Activated naive CD4-positive, alpha-beta T cell treated with anti-CD3 and anti-CD28 coated beads, Interleukin-2, amount 10 ng/mL, durations not matched to agents 7 days and 5 days (primary cell): ENCODE results near the gene C4orf36.
"Not testable (repeated sequence)": the region's sequence is repeated elsewhere in the genome, so short reads cannot be mapped to it uniquely, and the experiment has no call there.

Experiments
- CTCF ChIA-PET: fragments of 350-600 bp; sonication (Branson Sonifier 250); formaldehyde crosslinking; loops from one replicate; lab custom pipeline; 2021; ENCODE audit warnings: antibody characterized with exemption; lab: Charles Lee
- DNase-seq: peaks from one replicate; pipeline ENCODE4 v3.0.0-alpha.2; 2020
- H3K27ac Mint-ChIP-seq: one replicate; pipeline ENCODE4 v1.8.0; 2021; ENCODE audit warnings: mild to moderate bottlenecking, moderate library complexity, mixed read lengths
- H3K27me3 Mint-ChIP-seq: one replicate; pipeline ENCODE4 v1.8.0; 2021; ENCODE audit warnings: mild to moderate bottlenecking, mixed read lengths
- H3K36me3 Mint-ChIP-seq: one replicate; pipeline ENCODE4 v1.8.0; 2021; ENCODE audit warnings: mixed read lengths
- H3K4me1 Mint-ChIP-seq: one replicate; pipeline ENCODE4 v1.8.0; 2021; ENCODE audit warnings: mixed read lengths
- H3K4me3 Mint-ChIP-seq: one replicate; pipeline ENCODE4 v1.8.0; 2021; ENCODE audit warnings: mild to moderate bottlenecking, moderate library complexity, mixed read lengths
- H3K9me3 Mint-ChIP-seq: one replicate; pipeline ENCODE4 v1.8.0; 2021; ENCODE audit warnings: mixed read lengths

The C4orf36 gene

DNA sequence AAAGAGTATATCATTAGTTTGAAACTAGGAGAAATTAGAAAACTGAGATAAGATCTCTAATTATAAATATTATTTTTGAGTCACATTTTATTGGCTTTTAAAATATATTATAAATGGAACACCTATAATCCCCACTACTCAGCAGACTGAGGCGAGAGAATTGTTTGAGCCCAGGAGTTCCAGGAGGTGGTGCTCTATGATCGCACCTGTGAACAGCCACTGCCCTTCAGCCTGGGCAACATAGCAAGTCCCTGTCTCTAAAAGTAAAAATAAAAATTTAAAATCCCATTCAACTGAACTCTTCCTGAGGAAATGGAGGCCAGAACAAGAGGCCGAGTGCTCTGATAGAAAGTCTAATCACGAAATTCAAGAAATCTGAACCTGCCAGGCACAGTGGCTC lies 6.3 kb upstream of the C4orf36 start:
- Mint-ChIP-seq H3K27me3 (peaks cover under 1% of the 10 kb centered on the region), H3K4me3 (no peak overlapping the region)
- CTCF ChIA-PET = no interaction called here

DNA sequence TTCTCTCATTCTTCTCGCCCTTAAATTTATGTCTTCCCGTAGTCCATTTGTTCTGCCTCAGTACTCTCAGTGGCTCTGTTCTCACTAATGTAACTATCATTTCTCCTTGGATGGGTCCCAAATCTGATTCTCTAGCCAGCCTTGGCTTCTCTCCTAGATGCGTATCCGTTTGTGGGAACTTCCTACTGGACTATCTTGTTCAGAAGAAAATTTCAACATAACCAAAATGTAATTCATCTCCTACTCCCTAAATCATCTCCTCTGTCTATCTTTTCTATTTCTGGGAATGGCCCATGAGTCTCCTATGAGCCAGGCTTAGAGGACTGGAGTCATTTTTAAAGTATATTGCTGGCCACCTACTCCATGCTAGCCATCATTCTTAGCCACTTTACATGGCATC lies 4.4 kb upstream of the C4orf36 start:
- Mint-ChIP-seq H3K27ac (no peak overlapping the region), H3K4me1 (peaks cover 8% of the 10 kb centered on the region), H3K27me3 (peaks cover 18% of the 10 kb centered on the region), H3K9me3 (no peaks in the 10 kb centered on the region), H3K36me3 (no peaks in the 10 kb centered on the region), H3K4me3 (no peak overlapping the region)
- CTCF ChIA-PET = interaction anchor here (2.1 to 2.5 kb wide), 2 partner anchors 375 to 399 kb away, joined by 12 to 33 read pairs; no protein-coding TSS in a partner anchor
- DNase-seq = no peak

More for the DNA sequence above, 6.3 kb upstream of the C4orf36 start:
- no peaks in the 10 kb centered on the region for H3K36me3 Mint-ChIP-seq
- DNase-seq = no peak
- peak overlapping the region; percentile 25 for H3K27ac Mint-ChIP-seq
- H3K9me3 Mint-ChIP-seq = no peaks in the 10 kb centered on the region
- H3K4me1 Mint-ChIP-seq = peaks cover 2% of the 10 kb centered on the region

DNA sequence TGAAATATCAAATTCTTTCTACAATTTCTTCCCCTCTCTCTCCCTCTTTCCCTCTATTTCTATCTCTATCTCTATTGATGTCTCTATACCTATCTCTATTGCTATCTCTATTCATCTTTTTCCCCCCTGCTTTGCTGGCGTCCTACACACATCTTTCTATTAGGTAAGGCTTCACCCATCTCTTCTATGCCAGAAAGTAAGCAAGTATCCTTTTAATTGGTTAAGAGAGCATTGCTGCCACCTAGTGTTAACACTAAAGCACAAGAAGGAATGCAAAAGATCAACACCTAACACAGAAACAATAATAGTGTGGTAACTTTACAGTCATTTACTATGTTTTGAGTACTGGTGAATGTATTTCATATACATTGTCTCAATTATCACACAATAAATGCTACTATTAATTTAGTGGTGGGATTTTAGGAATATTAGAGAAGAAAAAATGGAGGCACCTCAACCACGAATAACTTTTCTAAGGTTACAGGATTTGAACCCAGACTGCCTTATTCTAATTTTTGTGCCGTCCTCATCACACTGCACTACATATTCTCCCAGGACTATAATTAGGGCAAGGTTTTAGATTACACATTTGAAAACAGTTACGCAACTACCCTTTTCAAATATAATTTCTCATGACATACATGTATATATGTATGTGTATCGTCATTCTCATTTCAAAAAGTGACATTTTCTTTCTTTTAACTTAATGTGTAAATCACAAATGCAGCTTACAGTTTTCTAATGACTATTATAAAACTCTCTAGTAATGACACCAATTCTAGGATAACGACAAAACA lies 3.7 kb upstream of the C4orf36 start:
- CTCF ChIA-PET = interaction anchor here (2.1 to 2.5 kb wide), 4 partner anchors 8 to 398 kb away, joined by 6 to 33 read pairs (median 18); no protein-coding TSS in a partner anchor
- peaks cover 24% of the 10 kb centered on the region for H3K27me3 Mint-ChIP-seq
- no peaks in the 10 kb centered on the region for H3K36me3 Mint-ChIP-seq

DNA sequence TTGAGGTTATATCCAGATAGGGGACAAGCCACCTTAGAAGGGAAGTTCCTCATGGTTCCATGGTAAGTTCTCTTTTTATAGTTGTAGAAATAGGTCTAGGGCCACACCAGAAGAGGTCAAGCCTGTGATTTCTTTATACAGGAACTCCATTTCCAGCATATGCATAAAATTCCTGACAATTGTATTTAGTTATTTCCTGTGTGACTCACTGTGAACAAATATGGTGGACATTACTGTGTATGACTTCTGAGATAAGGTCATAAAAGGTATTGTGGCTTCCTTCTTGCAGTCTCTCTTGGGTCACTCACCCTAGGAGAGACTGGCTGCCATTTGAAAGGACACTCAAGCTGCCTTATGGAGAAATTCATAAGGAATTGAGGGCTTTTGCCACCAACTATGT lies 2.2 kb upstream of the C4orf36 start:
- peaks cover 27% of the 10 kb centered on the region for H3K27me3 Mint-ChIP-seq
- peaks cover 10% of the 10 kb centered on the region for H3K4me1 Mint-ChIP-seq
- no peak for DNase-seq
- no peak overlapping the region for H3K27ac Mint-ChIP-seq
- CTCF ChIA-PET = interaction anchor here (1.2 to 2.3 kb wide), 5 partner anchors 9 to 400 kb away, joined by 5 to 24 read pairs (median 6); no protein-coding TSS in a partner anchor
- H3K9me3 Mint-ChIP-seq = no peaks in the 10 kb centered on the region
- H3K36me3 Mint-ChIP-seq = no peaks in the 10 kb centered on the region
- no peak overlapping the region for H3K4me3 Mint-ChIP-seq

More for the DNA sequence above, 3.7 kb upstream of the C4orf36 start:
- H3K9me3 Mint-ChIP-seq = no peaks in the 10 kb centered on the region
- DNase-seq = no peak
- peaks cover 10% of the 10 kb centered on the region for H3K4me1 Mint-ChIP-seq
- no peak overlapping the region for H3K4me3 Mint-ChIP-seq
- H3K27ac Mint-ChIP-seq = no peak overlapping the region

DNA sequence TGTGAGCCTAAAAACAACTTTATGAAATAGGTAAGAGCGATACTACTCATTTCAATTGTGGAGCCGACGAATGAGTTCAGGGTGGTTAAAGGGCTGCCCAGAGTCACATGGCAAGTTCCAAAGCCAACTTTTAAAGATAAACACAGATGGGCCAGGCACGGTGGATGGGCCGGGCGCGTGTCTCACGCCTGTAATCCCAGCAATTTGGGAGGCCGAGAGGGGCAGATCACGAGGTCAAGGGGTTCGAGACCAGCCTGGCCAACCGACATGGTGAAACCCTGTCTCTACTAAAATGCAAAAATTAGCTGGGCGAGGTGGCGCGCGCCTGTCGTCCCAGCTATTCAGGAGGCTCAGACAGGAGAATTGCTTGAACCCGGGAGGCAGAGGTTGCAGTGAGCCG lies 914 bp upstream of the C4orf36 start:
- H3K9me3 Mint-ChIP-seq = no peaks in the 10 kb centered on the region
- peak overlapping the region; percentile 68 for H3K4me3 Mint-ChIP-seq
- H3K27me3 Mint-ChIP-seq = peaks cover 27% of the 10 kb centered on the region

DNA sequence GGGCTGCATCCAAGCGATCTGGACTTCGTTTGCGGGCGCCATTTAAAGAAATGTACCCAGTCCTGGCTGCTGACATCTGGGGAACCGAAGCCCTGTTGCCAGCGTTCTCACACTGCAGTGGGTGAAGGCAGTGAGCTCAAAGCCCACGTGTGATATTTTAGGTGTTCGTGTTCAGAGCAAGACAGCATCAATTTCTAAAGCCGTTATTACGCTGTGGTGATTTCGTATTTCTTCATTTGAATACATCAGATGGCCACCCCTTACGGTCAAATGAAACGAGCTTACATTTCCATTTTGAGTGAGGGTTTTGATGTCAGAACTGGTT lies 376 bp upstream of the C4orf36 start:
- CTCF ChIA-PET = interaction anchor here (0.6 to 2.1 kb wide), 5 partner anchors 110 to 397 kb away, joined by 3 to 7 read pairs (median 3); no protein-coding TSS in a partner anchor
- peaks cover 10% of the 10 kb centered on the region for H3K4me1 Mint-ChIP-seq
- DNase-seq = no peak
- H3K27ac Mint-ChIP-seq = no peak overlapping the region
- H3K27me3 Mint-ChIP-seq = peaks cover 27% of the 10 kb centered on the region
- H3K9me3 Mint-ChIP-seq = no peaks in the 10 kb centered on the region
- no peaks in the 10 kb centered on the region for H3K36me3 Mint-ChIP-seq
- peak overlapping the region; percentile 68 for H3K4me3 Mint-ChIP-seq

More for the DNA sequence above, 914 bp upstream of the C4orf36 start:
- H3K4me1 Mint-ChIP-seq = peaks cover 10% of the 10 kb centered on the region
- no peaks in the 10 kb centered on the region for H3K36me3 Mint-ChIP-seq
- CTCF ChIA-PET = interaction anchor here (0.6 to 2.3 kb wide), 5 partner anchors 109 to 397 kb away, joined by 3 to 7 read pairs (median 6); no protein-coding TSS in a partner anchor
- no peak overlapping the region for H3K27ac Mint-ChIP-seq
- no peak for DNase-seq

DNA sequence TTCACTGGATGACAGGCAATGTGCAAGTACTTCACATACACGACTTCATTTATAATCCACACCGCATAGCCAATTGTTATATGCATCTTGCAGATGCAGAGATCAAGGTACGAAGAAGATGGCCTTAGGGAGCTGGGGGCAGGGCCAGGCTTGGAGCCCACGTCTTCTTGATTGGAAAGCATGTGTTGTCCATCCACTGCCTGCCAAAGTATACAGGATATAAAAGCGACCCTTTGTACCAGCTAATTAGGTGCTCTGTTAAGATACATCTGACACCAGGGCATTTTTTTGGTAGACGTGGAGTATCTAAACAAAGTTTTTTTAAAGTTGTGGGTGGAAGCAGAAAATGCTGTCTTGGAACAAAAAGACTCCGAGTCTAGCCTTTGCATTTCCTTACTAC lies 1.4 kb downstream of the C4orf36 start:
- DNase-seq = no peak
- Mint-ChIP-seq H3K4me1 (peaks cover 10% of the 10 kb centered on the region), H3K4me3 (peak overlapping the region; percentile 53), H3K9me3 (no peaks in the 10 kb centered on the region), H3K27me3 (peaks cover 27% of the 10 kb centered on the region), H3K36me3 (no peaks in the 10 kb centered on the region), H3K27ac (no peak overlapping the region)
- CTCF ChIA-PET = no interaction called here

DNA sequence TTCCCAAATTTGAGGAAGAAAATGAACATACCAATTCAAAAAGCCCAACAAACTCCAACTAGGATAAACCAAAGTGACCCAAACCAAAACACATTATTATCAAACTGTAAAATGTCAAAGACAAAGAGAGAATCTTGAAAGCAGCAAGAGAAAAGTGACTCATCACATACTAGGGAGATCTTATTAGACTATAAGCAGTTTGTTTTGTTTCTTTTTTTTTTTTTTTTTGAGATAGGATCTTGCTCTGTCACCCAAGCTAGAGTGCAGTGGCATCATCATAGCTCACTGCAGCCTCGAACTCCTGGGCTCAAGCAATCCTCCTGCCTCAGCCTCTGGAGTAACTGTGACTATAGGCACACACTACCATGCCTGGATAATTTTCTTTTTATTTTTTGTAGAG lies 12.6 kb downstream of the C4orf36 start:
- H3K27ac Mint-ChIP-seq = no peak overlapping the region
- no peaks in the 10 kb centered on the region for H3K36me3 Mint-ChIP-seq
- H3K9me3 Mint-ChIP-seq = peaks cover 11% of the 10 kb centered on the region
- no peak overlapping the region for H3K4me3 Mint-ChIP-seq
- peaks cover 4% of the 10 kb centered on the region for H3K27me3 Mint-ChIP-seq
- CTCF ChIA-PET = interaction anchor here (0.9 to 1.4 kb wide), 2 partner anchors 43 to 381 kb away, joined by 3 to 4 read pairs; no protein-coding TSS in a partner anchor
- no peak for DNase-seq
- no peaks in the 10 kb centered on the region for H3K4me1 Mint-ChIP-seq

DNA sequence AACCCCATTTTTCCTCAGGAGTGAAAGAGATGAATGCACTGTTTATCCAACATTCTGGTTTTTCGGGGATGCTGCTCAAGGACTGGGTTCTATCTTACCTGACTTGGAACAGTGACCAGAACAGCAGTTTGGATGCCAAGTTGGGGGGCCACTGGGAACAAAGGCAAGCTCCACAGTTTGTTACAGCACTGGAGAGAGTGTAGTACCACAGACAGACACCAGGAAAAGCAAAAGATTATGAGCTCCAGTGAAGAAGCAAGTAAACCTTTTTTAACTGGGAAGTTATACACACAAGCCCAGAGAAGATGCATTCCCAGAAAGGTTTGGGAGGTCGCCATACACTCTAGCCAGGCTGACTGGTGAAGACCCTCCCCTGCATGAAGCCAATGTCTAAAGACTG lies 13.6 kb downstream of the C4orf36 start:
- DNase-seq = no peak
- peaks cover 11% of the 10 kb centered on the region for H3K9me3 Mint-ChIP-seq
- no peak overlapping the region for H3K27ac Mint-ChIP-seq
- CTCF ChIA-PET = no interaction called here
- H3K36me3 Mint-ChIP-seq = no peaks in the 10 kb centered on the region
- H3K4me3 Mint-ChIP-seq = no peak overlapping the region
- peaks cover 4% of the 10 kb centered on the region for H3K27me3 Mint-ChIP-seq
- H3K4me1 Mint-ChIP-seq = no peaks in the 10 kb centered on the region

DNA sequence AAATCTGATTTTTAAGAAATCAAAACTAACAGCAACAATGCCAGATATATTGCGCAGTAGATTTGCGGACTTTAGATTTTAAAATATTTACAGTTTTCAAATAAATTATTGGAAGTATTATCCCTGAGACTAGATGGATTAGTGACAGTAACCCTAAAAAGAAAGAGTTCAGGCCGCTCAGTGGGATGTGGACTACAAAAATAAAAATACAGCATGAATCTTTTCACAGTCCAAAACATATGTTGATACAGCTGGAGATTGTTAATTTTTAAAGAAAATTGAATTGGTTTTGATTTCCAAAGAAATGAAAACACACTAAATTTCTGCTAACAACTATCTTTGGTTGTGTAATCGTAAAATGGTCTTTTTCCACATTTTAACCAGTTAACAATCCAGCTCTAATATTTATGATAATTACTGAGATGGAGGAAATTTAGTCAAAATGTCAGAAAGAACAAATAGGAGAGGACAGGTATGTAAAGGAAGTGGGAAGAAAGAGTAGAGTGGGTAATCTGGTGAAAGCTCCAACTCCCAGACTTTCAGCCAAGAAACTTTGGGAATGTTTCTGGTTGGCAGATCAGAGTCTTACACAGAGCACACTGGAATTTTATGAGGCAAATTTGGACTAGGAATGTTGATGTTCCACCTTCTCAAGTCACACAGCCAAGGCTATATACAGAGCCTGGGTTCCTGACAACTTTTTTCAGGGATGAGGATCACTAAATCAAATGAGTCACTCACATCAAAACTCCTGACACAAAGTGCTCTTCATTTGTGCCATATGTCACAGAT lies 15.1 kb downstream of the C4orf36 start:
- no peak overlapping the region for H3K4me3 Mint-ChIP-seq
- CTCF ChIA-PET = no interaction called here

DNA sequence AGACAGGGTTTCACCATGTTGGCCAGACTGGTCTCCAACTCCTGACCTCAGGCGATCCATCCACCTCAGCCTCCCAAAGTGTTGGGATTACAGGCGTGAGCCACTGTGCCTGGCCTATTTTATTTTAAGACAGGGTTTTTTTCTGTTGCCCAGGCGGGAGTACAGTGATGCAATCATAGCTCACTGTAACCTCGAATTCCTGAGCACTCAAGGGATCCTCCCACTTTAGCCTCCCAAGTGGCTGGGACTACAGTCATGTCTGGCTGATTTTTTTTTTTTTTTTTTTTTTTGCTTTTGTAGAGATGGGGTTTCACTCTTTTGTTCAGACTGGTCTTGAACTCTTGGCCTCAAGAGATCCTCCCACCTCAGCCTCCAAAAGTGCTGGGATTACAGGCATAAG lies 16.8 kb downstream of the C4orf36 start:
- H3K4me3 Mint-ChIP-seq, H3K27ac Mint-ChIP-seq, H3K27me3 Mint-ChIP-seq, DNase-seq, CTCF ChIA-PET, H3K4me1 Mint-ChIP-seq, H3K9me3 Mint-ChIP-seq, H3K36me3 Mint-ChIP-seq: not testable (repeated sequence)

More for the DNA sequence above, 15.1 kb downstream of the C4orf36 start:
- Mint-ChIP-seq H3K4me1 (no peaks in the 10 kb centered on the region), H3K27me3 (peaks cover 4% of the 10 kb centered on the region), H3K9me3 (peaks cover 11% of the 10 kb centered on the region), H3K36me3 (no peaks in the 10 kb centered on the region), H3K27ac (no peak overlapping the region)
- no peak for DNase-seq

DNA sequence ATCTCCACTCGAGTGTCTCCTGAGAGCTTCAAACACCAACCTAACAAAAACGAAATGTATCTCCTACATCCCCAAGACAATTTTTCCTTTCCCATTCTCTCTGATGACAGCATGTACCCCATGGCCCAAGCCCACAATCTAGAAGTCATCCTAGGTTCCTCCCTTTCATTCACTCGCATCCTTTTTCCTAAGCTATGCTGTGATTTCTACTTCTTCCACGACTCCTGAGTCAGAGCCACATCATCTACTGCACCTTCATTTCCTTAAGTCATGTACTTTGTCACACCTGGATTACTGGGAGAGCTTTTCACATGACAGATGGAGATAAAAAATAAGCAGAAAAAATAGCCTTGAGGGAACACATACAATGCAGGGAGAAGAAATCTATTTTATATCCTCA lies 20.1 kb downstream of the C4orf36 start:
- no peak overlapping the region for H3K27ac Mint-ChIP-seq
- peaks cover 2% of the 10 kb centered on the region for H3K27me3 Mint-ChIP-seq
- H3K4me3 Mint-ChIP-seq = no peak overlapping the region
- no peaks in the 10 kb centered on the region for H3K4me1 Mint-ChIP-seq
- no peaks in the 10 kb centered on the region for H3K9me3 Mint-ChIP-seq
- CTCF ChIA-PET = no interaction called here
- H3K36me3 Mint-ChIP-seq = no peaks in the 10 kb centered on the region
- no peak for DNase-seq

DNA sequence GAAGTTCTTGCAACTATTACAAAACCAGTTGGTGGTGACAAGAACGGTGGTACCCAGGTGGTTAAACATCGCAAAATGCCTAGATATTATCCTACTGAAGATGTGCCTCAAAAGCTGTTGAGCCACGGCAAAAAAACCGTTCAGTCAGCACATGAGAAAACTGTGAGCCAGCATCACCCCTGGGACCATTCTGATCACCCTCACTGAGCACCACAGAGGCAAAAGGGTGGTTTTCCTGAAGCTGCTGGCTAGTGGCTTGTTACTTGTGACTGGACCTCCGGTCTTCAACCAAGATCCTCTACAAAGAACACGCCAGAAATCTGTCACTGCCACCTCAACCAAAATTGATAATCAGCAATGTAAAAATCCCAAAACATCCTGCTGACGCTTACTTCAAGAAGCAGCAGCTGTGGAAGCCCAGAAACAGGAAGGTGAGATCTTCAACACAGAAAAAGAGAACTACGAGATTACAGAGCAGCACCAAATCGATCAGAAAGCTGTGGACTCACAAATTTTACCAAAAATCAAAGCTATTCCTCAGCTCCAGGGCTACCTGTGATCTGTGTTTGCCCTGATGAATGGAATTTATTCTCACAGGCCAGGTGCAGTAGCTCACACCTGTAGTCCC lies 21.7 kb downstream of the C4orf36 start:
- Mint-ChIP-seq H3K36me3 (no peaks in the 10 kb centered on the region), H3K27ac (no peak overlapping the region), H3K9me3 (no peaks in the 10 kb centered on the region), H3K4me3 (no peak overlapping the region), H3K27me3 (no peaks in the 10 kb centered on the region), H3K4me1 (no peaks in the 10 kb centered on the region)
- no peak for DNase-seq
- CTCF ChIA-PET = no interaction called here
